Ectodermal cell (in vitro differentiated cells): ENCODE results near the gene NQO2.
"Not testable (repeated sequence)": the region's sequence is repeated elsewhere in the genome, so short reads cannot be mapped to it uniquely, and the experiment has no call there.

ENCODE experiments used
- H3K27ac ChIP-seq: 2 replicates; pipeline ENCODE4 v1.7.0; 2013; ENCODE audit warnings: mild to moderate bottlenecking, low read depth, low read length; ENCODE audit not compliant: insufficient read depth, poor library complexity, severe bottlenecking
- H3K27me3 ChIP-seq: 2 replicates; pipeline ENCODE4 v1.7.0; 2013; ENCODE audit warnings: mild to moderate bottlenecking, low read length; ENCODE audit not compliant: insufficient read depth, control insufficient read depth, poor library complexity, severe bottlenecking
- H3K36me3 ChIP-seq: one replicate; pipeline ENCODE4 v1.7.0; 2013; ENCODE audit warnings: low read length; ENCODE audit not compliant: control insufficient read depth, insufficient read depth
- H3K4me1 ChIP-seq: one replicate; pipeline ENCODE4 v1.7.0; 2013; ENCODE audit warnings: low read length; ENCODE audit not compliant: control insufficient read depth, insufficient read depth
- H3K4me3 ChIP-seq: 2 replicates; pipeline ENCODE4 v1.7.0; 2013; ENCODE audit warnings: low read depth, low read length, control low read depth; ENCODE audit not compliant: insufficient read depth
- H3K9me3 ChIP-seq: 2 replicates; pipeline ENCODE4 v1.7.0; 2013; ENCODE audit warnings: mild to moderate bottlenecking, low read length, moderate library complexity; ENCODE audit not compliant: control insufficient read depth
- WGBS, 2 experiments: methylation state at CpG; one replicate each; pipeline ENCODE4 v1.1.7; 2013; ENCODE audit warnings: missing lambda C conversion rate in 2 of 2; 5-methylcytosine and 5-hydroxymethylcytosine counted together

The NQO2 gene

GRCh38 chr6:3011592-3011991 lies 11.9 kb downstream of the NQO2 start:
- Histone ChIP-seq H3K27ac (no peak overlapping the region), H3K36me3 (peaks cover 29% of the 10 kb centered on the region), H3K4me3 (no peak overlapping the region)

GRCh38 chr6:3013486-3013885 lies 13.8 kb downstream of the NQO2 start:
- Histone ChIP-seq H3K9me3 (peaks cover 3% of the 10 kb centered on the region), H3K27ac (no peak overlapping the region), H3K4me3 (no peak overlapping the region), H3K36me3 (peaks cover 29% of the 10 kb centered on the region), H3K4me1 (no peaks in the 10 kb centered on the region), H3K27me3 (no peaks in the 10 kb centered on the region)
- 92 to 97% methylated on average over 2 of the region's 2 CpGs for WGBS, 2 experiments

More at GRCh38 chr6:3011592-3011991, 11.9 kb downstream of the NQO2 start:
- Histone ChIP-seq H3K27me3 (no peaks in the 10 kb centered on the region), H3K4me1 (peaks cover 6% of the 10 kb centered on the region), H3K9me3 (peaks cover 3% of the 10 kb centered on the region)

GRCh38 chr6:3013901-3014674 lies 14.4 kb downstream of the NQO2 start:
- 91 to 93% methylated on average over 18 of the region's 18 CpGs for WGBS, 2 experiments
- peaks cover 3% of the 10 kb centered on the region for H3K9me3 ChIP-seq
- peaks cover 29% of the 10 kb centered on the region for H3K36me3 ChIP-seq
- H3K4me3 ChIP-seq: no peak overlapping the region
- no peaks in the 10 kb centered on the region for H3K4me1 ChIP-seq
- H3K27ac ChIP-seq: no peak overlapping the region
- H3K27me3 ChIP-seq: no peaks in the 10 kb centered on the region

GRCh38 chr6:3014675-3015066 lies 15.0 kb downstream of the NQO2 start:
- H3K4me1 ChIP-seq: no peaks in the 10 kb centered on the region
- WGBS, 2 experiments: 92 to 96% methylated on average over 4 of the region's 4 CpGs
- H3K36me3 ChIP-seq: peaks cover 29% of the 10 kb centered on the region
- H3K9me3 ChIP-seq: peaks cover 3% of the 10 kb centered on the region
- H3K27ac ChIP-seq: no peak overlapping the region
- H3K27me3 ChIP-seq: no peaks in the 10 kb centered on the region
- no peak overlapping the region for H3K4me3 ChIP-seq

GRCh38 chr6:3015144-3015543 lies 15.4 kb downstream of the NQO2 start:
- H3K4me3 ChIP-seq: no peak overlapping the region
- H3K36me3 ChIP-seq: peaks cover 28% of the 10 kb centered on the region
- no peak overlapping the region for H3K27ac ChIP-seq
- H3K4me1 ChIP-seq: no peaks in the 10 kb centered on the region
- H3K27me3 ChIP-seq: no peaks in the 10 kb centered on the region
- WGBS, 2 experiments: 96% methylated on average over 10 of the region's 10 CpGs
- H3K9me3 ChIP-seq: peaks cover 3% of the 10 kb centered on the region

GRCh38 chr6:3016473-3017280 lies 17.0 kb downstream of the NQO2 start:
- H3K4me1 ChIP-seq: no peaks in the 10 kb centered on the region
- no peaks in the 10 kb centered on the region for H3K27me3 ChIP-seq
- no peaks in the 10 kb centered on the region for H3K9me3 ChIP-seq
- 93 to 96% methylated on average over 17 of the region's 17 CpGs for WGBS, 2 experiments
- no peak overlapping the region for H3K27ac ChIP-seq
- H3K36me3 ChIP-seq: peaks cover 13% of the 10 kb centered on the region
- no peak overlapping the region for H3K4me3 ChIP-seq

- WGBS, 2 experiments: 92% methylated on average over 9 of the region's 9 CpGs
- Histone ChIP-seq H3K27me3 (no peaks in the 10 kb centered on the region), H3K9me3 (no peaks in the 10 kb centered on the region), H3K27ac (no peak overlapping the region), H3K4me1 (no peaks in the 10 kb centered on the region), H3K36me3 (peaks cover 9% of the 10 kb centered on the region), H3K4me3 (no peak overlapping the region)
Measured at GRCh38 chr6:3017304-3017703, 17.6 kb downstream of the NQO2 start.

GRCh38 chr6:3019065-3019464 lies 19.4 kb downstream of the NQO2 start:
- H3K27me3 ChIP-seq: peaks cover 6% of the 10 kb centered on the region
- H3K4me1 ChIP-seq: no peaks in the 10 kb centered on the region
- peaks cover 5% of the 10 kb centered on the region for H3K36me3 ChIP-seq
- H3K4me3 ChIP-seq: no peak overlapping the region
- H3K27ac ChIP-seq: no peak overlapping the region
- no peaks in the 10 kb centered on the region for H3K9me3 ChIP-seq
- WGBS, 2 experiments: 98 to 100% methylated on average over 1 of the region's 1 CpG

- no peaks in the 10 kb centered on the region for H3K4me1 ChIP-seq
- H3K9me3 ChIP-seq: no peaks in the 10 kb centered on the region
- no peak overlapping the region for H3K27ac ChIP-seq
- H3K36me3 ChIP-seq: peaks cover 5% of the 10 kb centered on the region
- no peak overlapping the region for H3K4me3 ChIP-seq
- WGBS, 2 experiments: 86 to 98% methylated on average over 6 of the region's 6 CpGs
- peaks cover 6% of the 10 kb centered on the region for H3K27me3 ChIP-seq
Measured at GRCh38 chr6:3019749-3020320, 20.1 kb downstream of the NQO2 start.

GRCh38 chr6:3020976-3021598 lies 21.4 kb downstream of the NQO2 start:
- H3K4me3 ChIP-seq, H3K27ac ChIP-seq, H3K27me3 ChIP-seq, H3K36me3 ChIP-seq, H3K4me1 ChIP-seq, H3K9me3 ChIP-seq: not testable (repeated sequence)
- 94 to 95% methylated on average over 1 of the region's 2 CpGs for WGBS, 2 experiments
